IMR-90 (cell line): ENCODE data around the gene DPEP3. TPM values are rescaled to one million over a fixed set of nuclear protein-coding genes. Genes with fewer than 3 reads are reported as not detected.

Experiments
- ATAC-seq: fragments of 200-7000 bp; cut with Tn5 transposase; 2 replicates; pipeline ENCODE4 v1.9.1; 2020; ENCODE audit warnings: low read depth, mild to moderate bottlenecking, moderate library complexity
- BruUV-seq: library from RNA; stranded (reverse); fragments of 400-500 nt; replicated peaks from 2 replicates; lab custom pipeline; 2021; lab: Mats Ljungman, UMichigan
- CTCF ChIA-PET: fragments of 300-600 bp; formaldehyde crosslinking; extraction: SDS; loops from one replicate; lab custom pipeline; 2021; ENCODE audit warnings: antibody characterized with exemption; lab: Yijun Ruan, JAX
- POLR2A ChIA-PET: fragments of 300-600 bp; sonication (Branson Sonifier 250); formaldehyde crosslinking; loops from one replicate; lab custom pipeline; 2022; ENCODE audit warnings: antibody characterized with exemption; ENCODE audit not compliant: unreplicated experiment; lab: Charles Lee
- DNase-seq: peaks from one replicate; pipeline ENCODE4 v3.0.0; 2013
- H2AFZ ChIP-seq: replicated peaks from 2 replicates; pipeline ENCODE3; 2013; ENCODE audit warnings: low read length, mild to moderate bottlenecking; ENCODE audit not compliant: poor library complexity
- H2AK5ac ChIP-seq: 2 replicates; pipeline ENCODE4 v1.6.1; 2013; ENCODE audit warnings: low read depth, low read length, inconsistent platforms
- H2AK9ac ChIP-seq: replicated peaks from 2 replicates; pipeline ENCODE3; 2013; ENCODE audit warnings: mild to moderate bottlenecking, low read depth, low read length, moderate library complexity; ENCODE audit not compliant: poor library complexity
- H2BK120ac ChIP-seq: 2 replicates; pipeline ENCODE4 v1.6.1; 2013; ENCODE audit warnings: low read depth, low read length, inconsistent platforms
- H2BK15ac ChIP-seq: 3 replicates; pipeline ENCODE4 v1.6.1; 2013; ENCODE audit warnings: low read depth, low read length, inconsistent platforms
- H2BK20ac ChIP-seq: 2 replicates; pipeline ENCODE4 v1.6.1; 2013; ENCODE audit warnings: low read depth, mild to moderate bottlenecking, inconsistent platforms, low read length, moderate library complexity
- H2BK5ac ChIP-seq: 2 replicates; pipeline ENCODE4 v1.6.1; 2013; ENCODE audit warnings: mild to moderate bottlenecking, low read depth, low read length, inconsistent platforms; ENCODE audit not compliant: poor library complexity, severe bottlenecking
- H3K14ac ChIP-seq: replicated peaks from 2 replicates; pipeline ENCODE4 v1.6.1; 2013; ENCODE audit warnings: low read depth, low read length, inconsistent platforms
- H3K18ac ChIP-seq: 2 replicates; pipeline ENCODE4 v1.6.1; 2013; ENCODE audit warnings: low read depth, low read length, control low read depth
- H3K23ac ChIP-seq: 2 replicates; pipeline ENCODE4 v1.6.1; 2013; ENCODE audit warnings: low read depth, low read length, inconsistent platforms
- H3K27ac ChIP-seq: 2 replicates; pipeline ENCODE4 v1.5.1; 2013; ENCODE audit warnings: mild to moderate bottlenecking, control low read depth, low read length; ENCODE audit not compliant: insufficient read depth
- H3K27me3 ChIP-seq: 2 replicates; pipeline ENCODE4 v1.6.1; 2013; ENCODE audit warnings: low read length; ENCODE audit not compliant: control insufficient read depth, insufficient read depth
- H3K36me3 ChIP-seq: 2 replicates; pipeline ENCODE4 v1.6.1; 2013; ENCODE audit warnings: low read length, mixed read lengths; ENCODE audit not compliant: control insufficient read depth, insufficient read depth
- H3K4ac ChIP-seq: 2 replicates; pipeline ENCODE4 v1.6.1; 2013; ENCODE audit warnings: low read depth, low read length, inconsistent platforms
- H3K4me1 ChIP-seq: 2 replicates; pipeline ENCODE4 v1.6.1; 2013; ENCODE audit warnings: low read length, mixed read lengths; ENCODE audit not compliant: control insufficient read depth, insufficient read depth
- H3K4me2 ChIP-seq: 2 replicates; pipeline ENCODE4 v1.6.1; 2013; ENCODE audit warnings: low read depth, mild to moderate bottlenecking, control low read depth, low read length, moderate library complexity
- H3K4me3 ChIP-seq: 2 replicates; pipeline ENCODE4 v1.5.1; 2013; ENCODE audit warnings: low read depth, mild to moderate bottlenecking, control low read depth, low read length, moderate library complexity; ENCODE audit not compliant: insufficient read depth
- H3K56ac ChIP-seq: 2 replicates; pipeline ENCODE4 v1.6.1; 2013; ENCODE audit warnings: low read length, inconsistent platforms; ENCODE audit not compliant: insufficient read depth; ENCODE audit errors: extremely low read depth
- H3K79me1 ChIP-seq, 2 experiments: 2 replicates each; pipeline ENCODE4 v1.6.1; 2013; ENCODE audit warnings: low read length in 2 of 2, inconsistent platforms in 1 of 2, low read depth in 1 of 2
- H3K9ac ChIP-seq: 2 replicates; pipeline ENCODE4 v1.6.1; 2013; ENCODE audit warnings: low read depth, low read length, control low read depth
- H3K9me1 ChIP-seq: 2 replicates; pipeline ENCODE4 v1.6.1; 2013; ENCODE audit warnings: low read length, inconsistent platforms; ENCODE audit not compliant: insufficient read depth
- H3K9me3 ChIP-seq: 2 replicates; pipeline ENCODE4 v1.6.1; 2013; ENCODE audit warnings: low read length; ENCODE audit not compliant: control insufficient read depth, insufficient read depth
- H4K20me1 ChIP-seq: 2 replicates; pipeline ENCODE4 v1.6.1; 2013; ENCODE audit warnings: low read length, inconsistent platforms; ENCODE audit not compliant: insufficient read depth
- H4K5ac ChIP-seq: 2 replicates; pipeline ENCODE4 v1.6.1; 2013; ENCODE audit warnings: mild to moderate bottlenecking, low read depth, low read length, control low read depth
- H4K8ac ChIP-seq, 2 experiments: 2 replicates each; pipeline ENCODE4 v1.6.1; 2013; ENCODE audit warnings: low read depth in 2 of 2, low read length in 2 of 2, control low read depth in 1 of 2, inconsistent platforms in 1 of 2
- H4K91ac ChIP-seq: 2 replicates; pipeline ENCODE4 v1.6.1; 2013; ENCODE audit warnings: low read depth, low read length, inconsistent platforms; ENCODE audit not compliant: insufficient read depth
- BHLHE40 ChIP-seq: fragments of 150-350 bp; IDR thresholded peaks from 2 replicates; pipeline ENCODE4 v1.6.1; 2016; ENCODE audit warnings: mild to moderate bottlenecking, low read depth, low read length
- CEBPB ChIP-seq: IDR thresholded peaks from 2 replicates; pipeline ENCODE4 v1.6.1; 2012; ENCODE audit warnings: low read depth, low read length, improper control_type of control experiment
- CHD1 ChIP-seq: IDR thresholded peaks from 2 replicates; pipeline ENCODE4 v1.6.1; 2012; ENCODE audit warnings: low read depth, low read length, improper control_type of control experiment
- CTCF ChIP-seq: conservative IDR thresholded peaks from 2 replicates; pipeline ENCODE4 v1.5.1; 2012; ENCODE audit warnings: mild to moderate bottlenecking, low read depth, low read length, improper control_type of control experiment
- ELK1 ChIP-seq: fragments of 150-350 bp; IDR thresholded peaks from 2 replicates; pipeline ENCODE4 v1.6.1; 2016; ENCODE audit warnings: low read depth, mild to moderate bottlenecking, low read length, moderate library complexity, borderline replicate concordance
- FOS ChIP-seq: fragments of 150-350 bp; IDR thresholded peaks from 2 replicates; pipeline ENCODE4 v1.6.1; 2016; ENCODE audit warnings: low read depth, low read length
- MAFK ChIP-seq: IDR thresholded peaks from 2 replicates; pipeline ENCODE4 v1.6.1; 2012; ENCODE audit warnings: low read depth, low read length, improper control_type of control experiment
- MAZ ChIP-seq: IDR thresholded peaks from 2 replicates; pipeline ENCODE4 v1.6.1; 2012; ENCODE audit warnings: low read depth, mild to moderate bottlenecking, low read length, improper control_type of control experiment, moderate library complexity, borderline replicate concordance
- MXI1 ChIP-seq: IDR thresholded peaks from 2 replicates; pipeline ENCODE4 v1.6.1; 2012; ENCODE audit warnings: low read depth, mild to moderate bottlenecking, low read length, moderate library complexity, borderline replicate concordance
- NFE2L2 ChIP-seq: fragments of 150-350 bp; IDR thresholded peaks from 2 replicates; pipeline ENCODE4 v1.6.1; 2016; ENCODE audit warnings: low read depth, mild to moderate bottlenecking, low read length
- POLR2A ChIP-seq: IDR thresholded peaks from 2 replicates; pipeline ENCODE4 v1.6.1; 2012; ENCODE audit warnings: mild to moderate bottlenecking, low read depth, low read length
- RAD21 ChIP-seq: IDR thresholded peaks from 2 replicates; pipeline ENCODE4 v1.6.1; 2012; ENCODE audit warnings: low read length, improper control_type of control experiment
- RCOR1 ChIP-seq: IDR thresholded peaks from 2 replicates; pipeline ENCODE4 v1.6.1; 2012; ENCODE audit warnings: mild to moderate bottlenecking, low read length, improper control_type of control experiment; ENCODE audit not compliant: insufficient replicate concordance
- RFX5 ChIP-seq: IDR thresholded peaks from 2 replicates; pipeline ENCODE4 v1.8.0; 2012; ENCODE audit warnings: low read depth, mild to moderate bottlenecking, low read length, moderate library complexity
- SMC3 ChIP-seq: fragments of 150-350 bp; IDR thresholded peaks from 2 replicates; pipeline ENCODE4 v1.6.1; 2016; ENCODE audit warnings: low read depth, mild to moderate bottlenecking, antibody characterized with exemption, low read length, moderate library complexity
- USF2 ChIP-seq: fragments of 150-350 bp; IDR thresholded peaks from 2 replicates; pipeline ENCODE4 v1.6.1; 2017; ENCODE audit warnings: mild to moderate bottlenecking, antibody characterized with exemption, low read length, low read depth
- WGBS, 2 experiments: methylation state at CpG; one replicate each; pipeline versions ENCODE4 v1.1.5 to v1.1.7; 2013; ENCODE audit warnings: missing lambda C conversion rate in 2 of 2; ENCODE audit not compliant: insufficient read length in 1 of 2; ENCODE audit errors: extremely low coverage in 2 of 2; 5-methylcytosine and 5-hydroxymethylcytosine counted together
- dilution Hi-C: fragments of 300-500 bp; cut with HindIII; formaldehyde crosslinking; loops from one replicate; pipeline ENCODE4 v1.14.3; 2018; ENCODE audit warnings: low sequenced_read_pairs; ENCODE audit not compliant: unreplicated experiment
- in situ Hi-C: fragments of 300-500 bp; cut with MboI; formaldehyde crosslinking; loops from 3 replicates; pipeline ENCODE4 v1.14.3; 2019; ENCODE audit warnings: low sequenced_read_pairs, inconsistent platforms, mixed read lengths
- intact Hi-C: fragments of 100-400 bp; cut with micrococcal nuclease; formaldehyde crosslinking; loops from 2 replicates; pipeline ENCODE4 v1.10.0; 2022
- polyA plus RNA-seq, 3 experiments: library from polyadenylated mRNA; depleted of rRNA; stranded (reverse); fragments of >200 nt; gene quantifications; 2 replicates each; pipeline ENCODE4 v1.2.3, GENCODE V29; 2012; ENCODE audit warnings: low replicate concordance in 1 of 3
- total RNA-seq: library from RNA; depleted of rRNA; stranded (reverse); fragments of >200 nt; gene quantifications from 2 replicates; pipeline ENCODE4 v1.2.3, GENCODE V29; 2012

DPEP3 gene
- total and polyA plus RNA-seq, 2 of the 4 experiments (the other 2 are of a cell fraction), result not detected

- no peak overlapping the region for H3K4ac ChIP-seq
- H3K14ac ChIP-seq, result no peak overlapping the region
- intact Hi-C loops (no loop called here), dilution Hi-C loops (no loop called here), in situ Hi-C loops (no loop called here)
- H2AK5ac ChIP-seq, result no peak overlapping the region
- H3K4me2 ChIP-seq, result no peak overlapping the region
- H3K36me3 ChIP-seq, result no peaks in the 10 kb centered on the region
- ATAC-seq (no peak), DNase-seq (no peak)
- BruUV-seq, result no TSS peak
- H4K5ac ChIP-seq, result no peak overlapping the region
- no peak overlapping the region for H4K91ac ChIP-seq
- no peak overlapping the region for H3K9ac ChIP-seq
- H3K18ac ChIP-seq, result no peak overlapping the region
- no peak overlapping the region for H3K27ac ChIP-seq
- POLR2A ChIA-PET, result no interaction called here
- no peaks in the 10 kb centered on the region for H3K4me1 ChIP-seq
- no peaks in the 10 kb centered on the region for H3K9me1 ChIP-seq
- no CpG with 5 or more reads among the region's 9 CpGs for WGBS, 2 experiments
- TF ChIP-seq MAFK, result no peak
- TF ChIP-seq NFE2L2, result no peak
- TF ChIP-seq RFX5, result no peak
- no peak for TF ChIP-seq CEBPB
- TF ChIP-seq CHD1, result no peak
- TF ChIP-seq MXI1, result no peak
- TF ChIP-seq MAZ, result no peak
- TF ChIP-seq POLR2A, result no peak
- TF ChIP-seq RCOR1, result no peak
- no peak for TF ChIP-seq SMC3
- no peak for TF ChIP-seq ELK1
- no peak for TF ChIP-seq CTCF
- no peak for TF ChIP-seq RAD21
- TF ChIP-seq FOS, result no peak
- no peak for TF ChIP-seq USF2
- no peak for TF ChIP-seq BHLHE40
- H2BK15ac ChIP-seq, result no peak overlapping the region
- CTCF ChIA-PET, result no interaction called here
- H2BK5ac ChIP-seq, result no peak overlapping the region
- no peaks in the 10 kb centered on the region for H3K79me1 ChIP-seq
- H4K20me1 ChIP-seq, result no peaks in the 10 kb centered on the region; the same call in 1 of the 2 replicates
- peaks cover 29% of the 10 kb centered on the region for H3K27me3 ChIP-seq
- H3K56ac ChIP-seq, result no peak overlapping the region
- no peaks in the 10 kb centered on the region for H3K9me3 ChIP-seq
- no peak overlapping the region for H3K4me3 ChIP-seq
- H4K8ac ChIP-seq, result no peak overlapping the region
- H2AFZ ChIP-seq, result no peak overlapping the region
- no peak overlapping the region for H2BK120ac ChIP-seq
- H2AK9ac ChIP-seq, result no peak overlapping the region
- H2BK20ac ChIP-seq, result no peak overlapping the region
- no peak overlapping the region for H3K23ac ChIP-seq
Measured at GRCh38 chr16:67977469-67978227, 2.7 kb downstream of the DPEP3 start.
